Skin of body (tissue), 2 donors: ENCODE measurements around the gene IL2RG. TPM values are rescaled to one million over a fixed set of nuclear protein-coding genes. Genes with fewer than 3 reads are reported as not detected.

Experiments used
- DNase-seq: peaks from one replicate; lab custom pipeline; 2025; lab: John Stamatoyannopoulos, UW
- total RNA-seq: library from RNA; depleted of rRNA; stranded (reverse); fragments of >200 nt; gene quantifications from one replicate; pipeline ENCODE4 v1.2.3, GENCODE V29; 2014

Gene IL2RG
- total RNA-seq: 2.6 TPM

DNA sequence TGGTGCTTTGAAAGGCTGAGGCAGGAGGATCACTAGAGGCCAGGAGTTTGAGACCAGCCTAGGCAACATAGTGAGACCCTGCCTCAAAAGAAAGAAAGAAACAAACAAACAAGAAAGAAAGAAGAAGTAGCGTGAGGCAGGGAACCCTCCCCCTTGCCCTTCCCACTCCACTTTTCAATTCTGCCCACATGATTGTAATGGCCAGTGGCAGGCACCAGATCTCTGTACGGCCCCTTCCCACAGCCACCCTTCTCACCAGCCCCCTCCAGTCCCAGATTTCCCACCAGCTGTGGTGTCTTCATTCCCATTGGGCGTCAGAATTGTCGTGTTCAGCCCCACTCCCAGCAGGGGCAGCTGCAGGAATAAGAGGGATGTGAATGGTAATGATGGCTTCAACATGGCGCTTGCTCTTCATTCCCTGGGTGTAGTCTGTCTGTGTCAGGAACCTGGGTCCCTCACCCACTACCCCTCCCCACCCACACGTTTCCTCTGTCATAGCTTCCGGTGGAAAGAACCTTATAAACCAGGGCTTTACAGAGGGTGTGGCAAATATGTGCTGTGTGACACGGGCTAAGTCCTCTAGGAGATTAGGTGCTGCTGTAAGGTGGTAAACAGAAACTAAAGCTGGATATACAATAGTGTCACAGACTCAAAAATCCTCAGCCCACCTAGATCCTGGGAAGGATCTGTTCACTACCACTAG, at the start of gene IL2RG:
TSS of gene IL2RG (minus strand) at position 437 of the 703 bp plus-strand sequence. CDS start at position 399, 38 bp downstream.
- DNase-seq: no peak

DNA sequence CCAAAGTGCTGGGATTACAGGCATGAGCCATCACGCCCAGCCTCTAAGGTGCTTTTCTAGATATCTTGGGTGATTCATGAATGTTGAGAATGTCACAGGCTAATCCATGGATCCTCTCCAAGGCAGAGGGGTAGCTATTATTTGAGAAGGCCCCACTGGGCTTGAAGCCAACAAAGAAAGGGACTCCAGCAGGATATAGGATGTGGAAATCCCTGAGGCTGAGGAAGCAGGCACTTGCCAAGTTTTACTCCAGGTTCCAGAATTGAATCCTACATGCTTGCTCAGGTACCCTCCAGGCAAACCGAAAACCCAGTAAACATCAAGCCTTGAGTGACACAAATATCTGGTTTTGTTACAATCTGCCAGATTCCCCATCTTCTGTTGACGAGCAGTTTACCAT, 49.1 kb upstream of the IL2RG start:
- no peak for DNase-seq

DNA sequence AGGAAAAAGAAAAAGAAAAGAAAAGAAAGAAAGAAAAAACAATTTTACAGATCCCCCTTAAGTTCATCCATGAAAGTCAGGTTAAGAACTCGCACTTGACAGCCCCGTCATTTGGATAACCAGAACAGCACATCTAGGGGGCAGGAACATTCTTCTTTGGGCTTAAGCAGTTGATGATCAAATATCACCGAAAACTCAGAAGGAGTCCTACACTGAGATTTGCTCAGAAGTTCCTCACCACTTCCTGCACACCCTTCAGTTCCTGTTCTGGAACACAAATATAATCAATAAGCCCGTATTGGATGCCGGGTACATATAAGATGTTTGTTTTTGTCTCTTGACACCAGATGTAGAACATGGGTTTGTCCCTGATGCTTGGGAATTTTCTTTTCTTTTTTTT, 48.0 kb upstream of the IL2RG start:
- no peak for DNase-seq

DNA sequence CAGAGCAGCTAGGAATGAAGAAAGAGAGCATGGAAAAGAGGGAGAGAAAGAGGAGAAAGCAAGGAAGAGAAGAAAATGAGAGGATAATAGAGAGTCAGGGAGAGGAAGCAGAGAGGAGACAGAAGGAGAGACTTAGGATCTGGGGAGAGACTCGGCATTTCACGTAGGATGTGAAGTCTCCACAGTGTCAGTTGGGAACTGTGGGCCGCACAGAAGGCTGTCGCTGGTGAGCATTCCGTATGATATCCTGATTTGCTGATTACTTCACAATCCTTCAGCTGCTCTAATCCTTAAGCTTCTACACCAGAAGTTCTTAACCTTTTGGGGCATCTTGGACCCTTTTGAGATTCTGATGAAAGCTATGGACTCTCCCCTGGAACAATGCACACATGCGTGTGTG, 47.2 kb upstream of the IL2RG start:
- DNase-seq: no peak

DNA sequence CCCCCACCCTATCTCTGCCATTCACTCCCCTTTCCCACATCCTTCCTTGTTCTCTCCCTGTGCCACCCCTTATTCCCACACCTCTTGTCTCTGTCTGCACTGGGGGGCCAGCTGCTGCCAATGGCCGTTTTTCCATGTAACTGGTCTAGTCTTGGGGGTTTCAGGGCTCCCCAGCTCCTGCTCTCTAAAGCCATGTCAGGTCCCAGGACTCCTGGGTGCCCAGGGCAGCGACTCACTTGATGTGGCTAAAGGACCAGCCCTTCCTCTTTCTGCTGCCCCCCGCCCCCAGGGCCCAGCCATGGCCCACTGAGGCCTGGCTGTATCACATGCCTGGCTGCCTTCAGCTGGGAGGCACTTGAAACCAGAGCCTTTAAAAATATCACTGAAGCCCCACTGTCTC, 43.3 kb upstream of the IL2RG start:
- no peak for DNase-seq

DNA sequence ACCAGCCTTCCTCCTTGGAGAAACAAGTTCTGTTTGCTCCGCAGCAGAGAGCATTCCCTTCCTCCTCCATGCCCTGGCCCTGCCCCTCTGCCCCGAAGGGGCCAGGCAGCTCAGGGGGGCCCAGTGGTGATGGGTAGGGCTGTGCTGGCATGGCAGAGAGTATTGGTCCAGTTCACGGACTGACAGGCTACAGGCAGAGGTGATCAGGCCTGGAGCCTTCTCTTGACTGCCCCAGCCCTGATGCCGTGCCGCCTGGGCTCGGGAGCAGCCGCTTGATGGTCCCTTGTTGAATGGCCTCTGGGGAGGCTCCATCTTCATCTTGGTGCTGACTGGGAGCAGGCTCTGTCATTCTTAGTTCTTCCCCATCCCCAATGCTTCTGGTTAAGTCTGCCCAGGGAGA, 42.8 kb upstream of the IL2RG start:
- DNase-seq: no peak

DNA sequence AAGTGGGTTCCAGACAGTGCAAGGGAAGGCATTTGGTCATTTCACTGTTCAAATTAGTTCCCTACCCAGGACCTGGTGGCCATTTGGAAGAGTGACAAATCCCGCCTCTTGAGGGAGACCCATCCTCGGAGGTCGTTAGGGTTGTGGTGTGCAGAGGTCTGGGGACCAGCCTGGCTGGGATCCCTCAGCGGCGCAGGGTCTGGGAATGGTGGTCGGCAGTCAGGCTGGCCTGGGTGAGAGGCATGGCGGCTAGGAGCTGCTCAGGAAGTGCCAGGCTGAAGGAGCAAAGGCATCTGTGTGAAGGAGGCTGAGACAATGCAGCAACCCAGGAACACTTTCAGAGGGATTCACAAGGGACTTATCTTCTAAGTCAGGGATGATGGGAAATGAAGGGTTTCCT, 40.0 kb upstream of the IL2RG start:
- DNase-seq: no peak

DNA sequence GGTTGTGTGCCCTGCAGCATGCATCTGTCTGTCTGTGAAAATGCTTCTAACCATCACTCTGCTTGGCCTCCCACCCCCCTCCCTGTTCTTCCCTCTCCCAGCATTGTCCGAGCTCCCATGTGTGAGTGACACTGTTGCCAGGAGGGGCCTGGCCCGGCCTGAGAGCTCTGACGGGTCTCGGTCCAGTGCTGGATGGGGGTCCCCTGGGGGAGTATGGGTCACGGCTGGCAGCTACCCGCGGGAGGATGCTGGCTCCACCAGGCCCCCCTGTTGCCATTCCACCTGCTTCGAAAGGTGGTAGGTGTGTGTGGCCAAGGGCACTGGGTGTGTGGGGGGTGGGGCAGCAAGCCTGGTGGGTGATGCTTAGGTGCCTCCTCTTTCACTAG, 36.9 kb upstream of the IL2RG start:
- no peak for DNase-seq

DNA sequence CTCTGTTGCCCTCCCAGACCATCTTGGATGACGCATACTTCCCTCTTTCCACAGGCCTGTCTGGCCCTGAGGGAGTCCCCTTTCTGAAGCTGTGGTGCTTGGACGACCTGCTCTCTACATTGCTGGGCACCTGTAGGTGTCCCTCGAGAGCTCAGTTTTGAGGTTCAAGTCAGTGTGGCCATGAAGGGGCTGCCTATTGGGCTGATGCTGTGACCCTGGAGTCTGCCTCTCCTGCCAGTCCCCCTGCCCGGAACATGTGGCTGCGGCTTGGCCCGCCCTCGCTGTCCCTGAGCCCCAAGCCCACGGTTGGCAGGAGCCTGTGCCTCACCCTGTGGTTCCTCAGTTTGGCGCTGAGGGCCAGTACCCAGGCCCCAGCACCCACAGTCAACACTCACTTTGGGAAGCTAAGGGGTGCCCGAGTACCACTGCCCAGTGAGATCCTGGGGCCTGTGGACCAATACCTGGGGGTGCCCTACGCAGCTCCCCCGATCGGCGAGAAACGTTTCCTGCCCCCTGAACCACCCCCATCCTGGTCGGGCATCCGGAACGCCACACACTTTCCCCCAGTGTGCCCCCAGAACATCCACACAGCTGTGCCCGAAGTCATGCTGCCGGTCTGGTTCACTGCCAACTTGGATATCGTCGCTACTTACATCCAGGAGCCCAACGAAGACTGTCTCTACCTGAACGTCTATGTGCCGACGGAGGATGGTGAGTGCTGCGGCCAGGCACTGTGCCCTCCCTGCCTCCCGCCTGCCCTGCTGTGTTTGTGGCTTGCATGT, 36.3 kb upstream of the IL2RG start:
- no peak for DNase-seq

DNA sequence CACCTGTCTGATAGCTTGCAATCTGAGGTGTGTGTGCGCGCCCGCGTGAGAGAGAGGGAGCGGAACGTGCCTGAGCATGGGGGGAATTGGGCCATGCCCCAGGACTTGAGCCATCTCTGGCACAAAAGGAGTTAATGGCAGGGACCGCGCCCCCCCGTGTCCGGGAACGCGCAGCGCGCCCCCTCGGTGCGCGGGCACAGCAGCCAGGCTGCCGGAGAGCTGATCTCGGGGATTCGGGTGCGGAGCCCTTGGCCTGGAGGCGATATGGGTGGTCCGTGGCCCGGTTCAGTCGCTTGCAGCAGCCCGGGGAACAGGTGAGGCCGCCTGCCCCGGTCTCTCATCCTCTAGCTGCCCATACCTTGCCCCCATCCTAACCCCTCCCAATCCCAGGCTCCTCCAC, 33.3 kb upstream of the IL2RG start, which contains the start of gene NLGN3:
TSS of gene NLGN3 (plus strand) at position 191 of the 400 bp plus-strand sequence. CDS start 2,909 bp downstream, outside the sequence.
- DNase-seq: no peak

DNA sequence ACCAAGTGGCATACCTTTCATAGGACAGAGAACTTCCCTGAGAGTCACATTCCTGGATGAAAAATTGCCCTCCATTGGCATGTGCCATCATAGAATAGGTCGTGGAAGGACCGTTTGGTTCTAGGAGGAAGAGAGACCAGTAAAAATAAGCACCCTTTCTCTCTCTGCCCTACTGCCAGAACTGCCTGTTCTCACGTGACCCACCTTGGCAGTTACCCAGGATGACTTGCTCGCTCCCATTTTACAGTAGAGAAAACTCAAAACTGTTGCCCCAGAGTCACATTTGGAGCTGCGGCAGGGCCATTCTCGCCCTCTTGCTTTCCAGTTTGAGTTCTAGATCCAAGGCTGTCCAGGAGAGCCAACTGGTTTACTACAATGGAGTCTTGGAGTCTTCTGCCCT, 32.1 kb upstream of the IL2RG start:
- DNase-seq: no peak

DNA sequence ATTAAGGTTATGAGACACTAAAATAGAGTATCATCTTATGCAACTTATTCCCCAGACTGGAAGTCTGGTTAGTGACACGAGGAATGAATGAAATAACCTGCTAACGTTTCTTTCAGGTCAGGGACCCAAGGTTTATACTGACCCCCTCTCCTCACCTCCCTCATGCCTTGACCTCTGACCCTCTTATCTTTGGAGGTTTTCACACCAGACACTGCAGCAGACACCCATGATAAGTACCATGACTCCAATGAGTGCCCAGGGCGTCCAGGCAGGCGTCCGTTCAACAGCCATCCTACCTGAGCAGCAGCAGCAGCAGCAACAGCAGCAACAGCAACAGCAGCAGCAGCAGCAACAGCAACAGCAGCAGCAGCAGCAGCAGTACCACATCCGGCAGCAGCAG, 29.1 kb upstream of the IL2RG start:
- no peak for DNase-seq

DNA sequence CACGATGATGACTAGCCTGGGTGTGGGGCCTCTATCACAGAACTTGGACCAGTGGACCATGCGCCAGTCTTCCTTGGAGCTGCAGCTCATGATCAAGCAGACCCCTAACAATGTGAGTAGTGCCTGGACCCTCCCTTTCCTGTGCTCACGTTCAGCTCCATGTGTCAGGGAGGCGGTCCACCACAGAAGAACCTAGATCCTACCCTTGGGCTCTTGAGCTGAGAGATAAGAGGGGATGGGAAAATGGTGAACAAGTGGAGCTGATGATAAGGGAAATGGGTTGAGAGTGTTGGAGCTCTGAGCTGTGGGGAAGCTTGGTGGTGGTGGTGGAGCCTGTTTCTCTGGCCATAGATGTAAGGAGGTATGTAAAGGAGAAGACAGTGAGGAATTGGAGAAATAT, 20.1 kb upstream of the IL2RG start:
- DNase-seq: no peak

DNA sequence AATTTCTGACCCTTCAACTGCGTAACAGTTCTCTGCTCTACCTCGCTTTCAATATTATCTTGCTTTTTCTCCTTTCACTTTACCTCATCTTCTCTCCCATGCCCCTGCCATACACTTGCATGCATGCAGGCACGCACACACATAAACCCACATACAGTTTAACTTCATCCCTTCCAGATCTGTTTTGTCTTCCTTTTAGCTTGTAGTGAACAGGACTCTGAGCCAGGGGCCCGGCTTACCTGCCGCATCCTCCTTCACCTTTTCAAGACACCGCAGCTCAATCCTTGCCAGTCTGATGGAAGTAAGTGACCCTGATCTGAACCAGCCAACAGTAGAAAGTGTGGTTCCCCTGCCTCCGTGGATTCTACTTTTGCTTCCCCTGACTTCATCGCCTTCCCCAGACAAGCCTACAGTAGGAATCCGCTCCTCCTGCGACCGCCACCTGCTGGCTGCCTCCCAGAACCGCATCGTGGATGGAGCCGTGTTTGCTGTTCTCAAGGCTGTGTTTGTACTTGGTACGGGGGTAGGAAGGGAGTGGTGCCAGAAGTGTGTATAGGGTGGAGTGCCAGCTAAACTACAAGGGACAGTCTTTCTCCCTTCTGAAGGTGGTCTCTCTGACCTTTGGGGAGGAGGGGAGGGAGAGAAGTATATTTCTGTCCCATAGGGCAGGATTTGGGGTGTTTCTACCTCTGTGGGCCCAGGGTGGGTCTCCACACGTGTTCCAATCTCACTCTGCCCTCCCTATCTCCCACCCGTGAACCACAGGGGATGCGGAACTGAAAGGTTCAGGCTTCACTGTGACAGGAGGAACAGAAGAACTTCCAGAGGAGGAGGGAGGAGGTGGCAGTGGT, 17.8 kb upstream of the IL2RG start:
- DNase-seq: peak; percentile 40

DNA sequence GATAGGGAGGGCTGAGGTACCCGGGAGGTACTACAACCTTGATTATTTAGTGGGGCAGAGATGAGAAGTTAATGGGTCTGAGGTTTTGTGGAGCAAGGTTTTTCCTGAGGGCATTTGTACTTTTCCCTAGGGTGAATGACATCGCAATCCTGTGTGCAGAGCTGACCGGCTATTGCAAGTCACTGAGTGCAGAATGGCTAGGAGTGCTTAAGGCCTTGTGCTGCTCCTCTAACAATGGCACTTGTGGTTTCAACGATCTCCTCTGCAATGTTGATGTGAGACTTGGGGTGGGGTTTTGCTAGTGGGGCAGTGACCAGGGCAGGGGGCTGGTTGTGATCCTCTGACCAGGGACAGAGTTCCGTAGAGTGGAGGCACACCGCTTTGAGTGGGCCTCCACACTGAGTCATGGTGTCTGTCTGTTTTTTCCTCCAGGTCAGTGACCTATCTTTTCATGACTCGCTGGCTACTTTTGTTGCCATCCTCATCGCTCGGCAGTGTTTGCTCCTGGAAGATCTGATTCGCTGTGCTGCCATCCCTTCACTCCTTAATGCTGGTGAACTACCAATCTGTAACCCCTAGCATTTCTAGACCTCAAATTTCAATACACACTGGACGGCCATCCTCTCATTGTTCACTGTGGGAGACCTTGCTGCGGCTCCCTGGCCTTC, 16.9 kb upstream of the IL2RG start:
- no peak for DNase-seq

DNA sequence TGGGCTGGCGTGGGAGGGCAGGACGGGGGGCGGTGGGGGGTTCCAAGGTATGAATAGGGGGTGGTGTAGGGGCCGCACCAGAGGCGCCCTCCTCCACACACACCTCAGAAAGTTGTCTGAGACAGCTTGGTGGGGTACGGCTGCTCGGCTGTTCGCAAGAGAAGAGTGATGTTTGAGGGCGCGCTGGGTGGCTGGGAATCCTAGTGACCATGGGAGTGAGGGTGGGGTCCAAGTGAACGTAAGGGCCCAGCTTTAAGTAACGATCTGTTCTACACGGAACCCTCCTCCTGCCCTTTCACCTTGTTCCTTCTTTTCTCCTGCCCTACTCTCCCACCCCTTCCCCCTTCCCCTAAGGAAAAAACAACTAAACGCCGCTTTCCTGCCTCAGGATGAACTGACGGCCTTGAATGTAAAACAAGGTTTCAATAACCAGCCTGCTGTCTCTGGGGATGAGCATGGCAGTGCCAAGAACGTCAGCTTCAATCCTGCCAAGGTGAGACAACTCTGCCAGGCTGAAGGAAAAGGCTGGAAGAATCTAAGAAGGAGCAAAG, 7.7 kb upstream of the IL2RG start:
- DNase-seq: no peak

DNA sequence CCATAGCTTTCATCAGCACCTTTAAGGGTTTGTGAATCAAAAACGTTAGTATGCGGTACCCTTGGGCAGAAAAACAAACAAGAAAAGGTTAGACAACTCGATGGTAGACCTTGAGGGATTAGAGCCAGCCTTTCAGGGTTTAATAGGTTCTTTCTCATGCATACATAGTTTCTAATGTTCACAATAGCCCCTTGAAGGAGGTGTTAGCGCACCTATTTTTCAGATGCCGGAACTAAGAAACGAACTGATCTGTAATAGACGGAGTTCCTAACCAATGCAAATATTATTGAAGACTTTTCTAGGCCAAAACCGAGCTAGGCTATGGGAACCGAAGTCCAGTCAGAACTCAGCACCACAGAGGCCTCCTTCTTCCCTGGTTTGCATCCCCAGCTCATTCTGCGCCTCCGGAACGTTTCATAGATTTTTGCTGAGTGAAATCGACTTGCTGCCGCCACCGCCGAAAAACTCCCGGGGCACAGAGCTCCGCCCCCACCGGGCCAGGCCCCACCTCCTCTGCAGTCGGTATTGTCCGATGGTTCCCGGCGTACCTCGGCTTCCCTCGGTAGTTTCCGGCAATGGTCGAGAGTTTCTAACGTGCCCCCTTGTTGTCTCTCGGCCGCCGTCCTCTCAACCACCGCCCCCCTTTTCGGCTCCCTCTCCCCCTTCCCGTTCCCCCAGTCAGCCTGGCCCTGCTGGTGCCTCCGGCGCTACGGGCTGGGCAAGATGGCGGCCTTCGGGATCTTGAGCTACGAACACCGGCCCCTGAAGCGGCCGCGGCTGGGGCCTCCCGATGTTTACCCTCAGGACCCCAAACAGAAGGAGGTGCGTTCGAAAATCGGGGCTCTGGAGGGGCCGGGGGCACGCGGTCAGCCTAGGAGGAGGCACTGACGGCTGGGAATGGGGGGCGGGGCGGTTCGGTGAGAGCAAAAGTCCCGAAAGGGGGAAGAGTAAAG, 6.9 kb upstream of the IL2RG start, which contains the start of gene MED12:
TSS of gene MED12 (plus strand) at position 565 of the 953 bp plus-strand sequence. CDS start at position 724, 159 bp downstream.
- DNase-seq: peak; percentile 74

DNA sequence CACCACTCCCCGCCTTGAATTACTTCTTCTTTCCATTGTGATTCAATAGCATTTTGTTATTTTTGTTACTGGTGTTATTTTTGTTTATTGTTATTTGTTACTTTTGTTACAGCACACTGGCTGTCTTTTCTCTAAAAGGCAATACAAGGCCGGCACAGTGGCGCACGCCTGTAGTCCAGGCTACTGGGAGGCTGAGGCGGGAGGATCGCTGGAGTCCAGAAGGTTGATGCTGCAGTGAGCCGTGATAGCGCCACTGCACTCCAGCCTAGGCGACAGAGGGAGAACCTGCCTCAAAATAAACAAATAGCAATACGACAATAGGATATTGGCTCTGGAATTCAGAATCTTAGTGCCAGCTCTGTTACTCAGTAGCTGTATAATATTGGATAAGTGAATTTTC, 6.0 kb upstream of the IL2RG start:
- DNase-seq: no peak

DNA sequence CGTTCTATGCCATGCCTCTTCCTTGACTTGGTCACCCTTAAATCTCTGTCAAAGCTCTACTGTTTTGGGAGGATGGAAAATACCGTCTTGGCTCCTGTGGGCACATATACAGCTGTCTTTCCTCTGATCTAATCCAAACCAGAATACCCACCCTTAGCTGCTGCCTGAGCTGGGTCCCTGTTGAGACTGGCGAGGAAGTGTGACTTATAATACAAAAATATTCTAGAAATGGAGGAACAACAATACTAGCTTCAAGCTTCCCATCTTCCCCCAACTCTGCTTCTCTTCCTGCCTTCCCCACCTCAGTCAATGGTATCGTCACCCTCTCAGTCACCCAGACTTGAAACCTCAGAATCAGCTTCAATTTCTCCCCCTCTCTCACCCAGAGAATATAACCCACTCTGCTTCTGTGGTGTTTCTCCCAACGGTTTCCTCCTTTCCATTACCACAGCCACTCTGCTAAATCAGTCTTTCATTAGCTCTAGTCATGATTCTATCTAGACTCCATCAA, 599 bp upstream of the IL2RG start:
- DNase-seq: no peak

DNA sequence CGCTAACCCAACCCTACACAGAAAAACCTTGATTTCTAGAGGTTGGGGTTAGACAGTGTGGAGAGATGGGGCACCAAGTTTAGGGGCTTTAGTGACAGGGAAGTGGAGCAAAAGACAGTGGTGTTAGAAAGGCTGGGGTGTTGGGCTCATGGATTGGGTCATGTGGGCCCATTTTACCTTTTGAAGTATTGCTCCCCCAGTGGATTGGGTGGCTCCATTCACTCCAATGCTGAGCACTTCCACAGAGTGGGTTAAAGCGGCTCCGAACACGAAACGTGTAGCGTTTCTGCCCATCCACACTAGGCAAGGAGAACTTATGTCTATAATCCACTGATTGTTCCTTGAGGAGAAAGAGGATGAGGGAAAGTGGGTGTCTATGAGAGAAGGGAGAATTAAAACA, 2.3 kb downstream of the IL2RG start:
- DNase-seq: no peak
